Kidney epithelial cell (primary cell): Measurements from ENCODE around the gene GTF2A2. TPM values are rescaled to one million over a fixed set of nuclear protein-coding genes. Genes with fewer than 3 reads are reported as not detected.
"Not testable (repeated sequence)": the region's sequence is repeated elsewhere in the genome, so short reads cannot be mapped to it uniquely, and the experiment has no call there.

ENCODE experiments used
- DNase-seq: peaks from one replicate; pipeline ENCODE4 v3.0.0-alpha.2; 2010; ENCODE audit warnings: low read depth
- H3K27me3 ChIP-seq: 2 replicates; pipeline ENCODE4 v1.6.0; 2011; ENCODE audit warnings: low read length; ENCODE audit not compliant: control insufficient read depth, insufficient read depth
- H3K36me3 ChIP-seq: 2 replicates; pipeline ENCODE4 v1.5.1; 2011; ENCODE audit warnings: low read length; ENCODE audit not compliant: control insufficient read depth, insufficient read depth
- H3K4me3 ChIP-seq: 2 replicates; pipeline ENCODE4 v1.5.1; 2011; ENCODE audit warnings: low read depth, mild to moderate bottlenecking, control low read depth, low read length
- CTCF ChIP-seq: IDR thresholded peaks from 2 replicates; pipeline ENCODE4 v1.5.1; 2011; ENCODE audit warnings: mild to moderate bottlenecking, moderate library complexity, low read length, control low read depth, inconsistent platforms; ENCODE audit not compliant: insufficient read depth, poor library complexity, severe bottlenecking
- total RNA-seq: library from RNA; depleted of rRNA; stranded (reverse); fragments of >200 nt; gene quantifications from 2 replicates; pipeline ENCODE4 v1.2.3, GENCODE V29; 2015

Gene GTF2A2, protein sequence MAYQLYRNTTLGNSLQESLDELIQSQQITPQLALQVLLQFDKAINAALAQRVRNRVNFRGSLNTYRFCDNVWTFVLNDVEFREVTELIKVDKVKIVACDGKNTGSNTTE
- total RNA-seq, result 33.5 and 36.9 TPM in 2 replicates

- H3K36me3 ChIP-seq, result peaks cover 1% of the 10 kb centered on the region
- DNase-seq, result peak; percentile 73
Observed at GRCh38 chr15:59656897-59657634, at the start of gene GTF2A2. Gene GTF2A2 (minus strand): TSS chr15:59657515. CDS start chr15:59652277, 5,238 bp downstream.

GRCh38 chr15:59703979-59704796 is 46.9 kb upstream of the GTF2A2 start:
- H3K4me3 ChIP-seq, result no peak overlapping the region
- no peak for DNase-seq
- no peak for TF ChIP-seq CTCF
- H3K27me3 ChIP-seq, result no peaks in the 10 kb centered on the region
- H3K36me3 ChIP-seq, result no peaks in the 10 kb centered on the region

More at GRCh38 chr15:59656897-59657634, at the start of gene GTF2A2:
- no peak for TF ChIP-seq CTCF
- no peaks in the 10 kb centered on the region for H3K27me3 ChIP-seq
- peak within 1 kb of the TSS; percentile 92 for H3K4me3 ChIP-seq

DNA sequence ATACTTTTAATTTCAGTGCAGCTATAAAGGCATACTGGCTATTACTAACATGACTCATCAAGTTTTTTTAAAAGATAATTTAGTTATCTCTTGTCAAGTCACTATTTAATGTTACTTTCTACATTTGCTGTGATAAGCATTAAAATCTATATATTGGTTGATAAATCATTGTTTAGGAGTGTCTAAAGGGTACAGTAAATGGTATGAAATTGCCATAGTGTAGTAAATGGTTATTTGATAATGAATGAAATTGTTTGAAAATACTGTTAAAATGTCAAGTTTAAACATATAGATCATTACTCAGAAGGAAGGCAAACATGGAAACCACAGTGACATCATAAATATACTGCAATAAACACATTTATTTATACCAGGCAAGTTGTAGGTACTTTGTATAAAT is 45.0 kb upstream of the GTF2A2 start:
- no peak for TF ChIP-seq CTCF
- Histone ChIP-seq H3K36me3 (no peaks in the 10 kb centered on the region), H3K27me3 (no peaks in the 10 kb centered on the region), H3K4me3 (no peak overlapping the region)
- no peak for DNase-seq

- H3K27me3 ChIP-seq, result no peaks in the 10 kb centered on the region
- H3K36me3 ChIP-seq, result no peaks in the 10 kb centered on the region
- no peak overlapping the region for H3K4me3 ChIP-seq
- DNase-seq, result no peak
- no peak for TF ChIP-seq CTCF
Observed at GRCh38 chr15:59701880-59702279, 44.6 kb upstream of the GTF2A2 start.

DNA sequence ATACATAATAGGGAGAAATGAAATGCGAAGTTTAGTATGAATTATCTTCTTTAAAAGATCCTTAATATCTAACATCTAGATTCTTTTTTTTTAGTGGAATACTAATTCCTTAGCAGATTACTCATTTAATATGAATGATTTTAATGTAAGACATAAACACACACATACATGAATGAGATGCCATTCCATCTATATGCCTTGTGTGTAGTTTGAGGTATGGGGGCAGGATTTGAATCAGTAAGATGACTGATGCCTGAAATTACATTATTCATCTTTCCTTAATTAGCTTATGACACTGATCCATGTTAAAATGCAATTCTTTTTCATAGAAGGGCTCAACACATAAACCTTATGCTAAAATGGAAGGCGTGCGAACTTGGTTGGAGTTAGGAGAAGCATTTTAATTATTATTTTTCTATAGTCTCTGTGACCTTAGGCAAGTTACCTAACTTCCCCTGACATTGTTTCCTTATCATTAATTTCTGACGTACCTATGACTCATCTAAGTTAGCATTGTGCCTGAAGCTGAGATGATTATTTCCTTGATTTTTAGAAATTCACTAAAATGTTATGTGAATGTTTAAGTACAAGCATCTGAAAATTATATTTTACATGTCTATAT is 42.6 kb upstream of the GTF2A2 start:
- Histone ChIP-seq H3K4me3 (no peak overlapping the region), H3K27me3 (no peaks in the 10 kb centered on the region), H3K36me3 (no peaks in the 10 kb centered on the region)
- no peak for DNase-seq
- no peak for TF ChIP-seq CTCF

GRCh38 chr15:59698065-59698464 is 40.8 kb upstream of the GTF2A2 start:
- not testable (repeated sequence) for DNase-seq, H3K36me3 ChIP-seq

More at GRCh38 chr15:59698065-59698464, 40.8 kb upstream of the GTF2A2 start:
- not testable (repeated sequence) for H3K27me3 ChIP-seq, H3K4me3 ChIP-seq
